GM23338 (cell line): ENCODE data around the gene GRIK1. TPM values are rescaled to one million over a fixed set of nuclear protein-coding genes. Genes with fewer than 3 reads are reported as not detected.

ENCODE experiments used
- ATAC-seq: fragments of 200-7000 bp; cut with Tn5 transposase; 3 replicates; pipeline ENCODE4 v1.9.1; 2020
- DNase-seq: peaks from one replicate; pipeline ENCODE4 v3.0.0-alpha.2; 2015; ENCODE audit warnings: low spot score
- H2AFZ ChIP-seq: fragments of 200-600 bp; sonication (generic); 2 replicates; pipeline ENCODE4 v1.8.0; 2016; ENCODE audit warnings: antibody characterized with exemption, mild to moderate bottlenecking, moderate library complexity
- H3F3A ChIP-seq: fragments of 200-600 bp; sonication (generic); replicated peaks from 2 replicates; pipeline ENCODE4 v1.8.0; 2017; ENCODE audit warnings: antibody characterized with exemption, mixed run types, low read depth
- H3K27ac ChIP-seq: fragments of 200-600 bp; sonication (generic); 2 replicates; pipeline ENCODE4 v1.6.1; 2016; ENCODE audit warnings: low read depth
- H3K27me3 ChIP-seq: fragments of 200-600 bp; sonication (generic); 2 replicates; pipeline ENCODE4 v1.8.0; 2016; ENCODE audit warnings: mild to moderate bottlenecking, mixed run types, moderate library complexity; ENCODE audit not compliant: insufficient read depth
- H3K36me3 ChIP-seq: fragments of 200-600 bp; sonication (generic); 2 replicates; pipeline ENCODE4 v1.8.0; 2016; ENCODE audit warnings: mild to moderate bottlenecking; ENCODE audit not compliant: insufficient read depth
- H3K4me1 ChIP-seq: fragments of 200-600 bp; sonication (generic); 2 replicates; pipeline ENCODE4 v1.8.0; 2016; ENCODE audit warnings: mild to moderate bottlenecking, moderate library complexity; ENCODE audit not compliant: insufficient read depth
- H3K4me2 ChIP-seq: fragments of 200-600 bp; sonication (generic); 2 replicates; pipeline ENCODE4 v1.7.1; 2017; ENCODE audit warnings: mixed run types
- H3K4me3 ChIP-seq: fragments of 200-600 bp; sonication (generic); 2 replicates; pipeline ENCODE4 v1.6.1; 2016; ENCODE audit warnings: mixed run types
- H3K79me2 ChIP-seq: fragments of 200-600 bp; sonication (generic); replicated peaks from 2 replicates; pipeline ENCODE4 v1.8.0; 2017; ENCODE audit warnings: mild to moderate bottlenecking; ENCODE audit not compliant: insufficient read depth
- H3K9me2 ChIP-seq: fragments of 200-600 bp; sonication (generic); 2 replicates; pipeline ENCODE4 v1.8.0; 2017; ENCODE audit not compliant: insufficient read depth
- H4K20me1 ChIP-seq: fragments of 200-600 bp; sonication (generic); replicated peaks from 2 replicates; pipeline ENCODE4 v1.8.0; 2017; ENCODE audit warnings: mild to moderate bottlenecking; ENCODE audit not compliant: insufficient read depth
- H3K27ac Mint-ChIP-seq: 2 replicates; pipeline ENCODE4 v1.8.0; 2020; ENCODE audit warnings: inconsistent platforms, mild to moderate bottlenecking, moderate library complexity, mixed read lengths
- H3K27me3 Mint-ChIP-seq: 3 replicates; pipeline ENCODE4 v1.8.0; 2022; ENCODE audit warnings: low read depth, mild to moderate bottlenecking, moderate library complexity, mixed read lengths, inconsistent platforms; ENCODE audit not compliant: insufficient read depth, poor library complexity
- H3K36me3 Mint-ChIP-seq: 3 replicates; pipeline ENCODE4 v1.8.0; 2021; ENCODE audit warnings: low read depth, mild to moderate bottlenecking, inconsistent platforms, moderate library complexity, mixed read lengths
- H3K4me1 Mint-ChIP-seq: 3 replicates; pipeline ENCODE4 v1.8.0; 2020; ENCODE audit warnings: mild to moderate bottlenecking, inconsistent platforms, mixed read lengths
- H3K4me3 Mint-ChIP-seq: 3 replicates; pipeline ENCODE4 v1.8.0; 2021; ENCODE audit warnings: moderate library complexity, mild to moderate bottlenecking, inconsistent platforms, mixed read lengths
- H3K9me3 Mint-ChIP-seq: 3 replicates; pipeline ENCODE4 v1.8.0; 2020; ENCODE audit warnings: moderate library complexity, mild to moderate bottlenecking, inconsistent platforms, mixed read lengths
- CREB1 ChIP-seq: fragments of 250-450 bp; sonication (Bioruptor Pico); IDR thresholded peaks from 2 replicates; pipeline ENCODE4 v1.5.0; 2020; ENCODE audit warnings: low read depth, mild to moderate bottlenecking, moderate library complexity
- CTCF ChIP-seq, 2 experiments: fragments of 200-600 bp in 1 of 2; sonication (generic) in 1 of 2; conservative IDR thresholded peaks; 2 replicates each; pipeline versions ENCODE4 v1.5.1 to v1.6.1; 2016 to 2017; ENCODE audit warnings: antibody characterized with exemption in 2 of 2, low read depth in 2 of 2, mild to moderate bottlenecking in 2 of 2, moderate library complexity in 1 of 2
- ETS1 ChIP-seq: IDR thresholded peaks from 2 replicates; pipeline ENCODE4 v1.6.1; 2016; ENCODE audit warnings: antibody characterized with exemption
- EZH2 ChIP-seq: fragments of 200-600 bp; sonication (generic); IDR thresholded peaks from one replicate; pipeline ENCODE4 v1.8.0; 2017; ENCODE audit warnings: antibody characterized with exemption, mild to moderate bottlenecking, low read depth; ENCODE audit not compliant: unreplicated experiment
- EZH2phosphoT487 ChIP-seq: fragments of 200-600 bp; sonication (generic); IDR thresholded peaks from one replicate; pipeline ENCODE4 v1.8.1; 2018; ENCODE audit warnings: antibody characterized with exemption; ENCODE audit not compliant: unreplicated experiment
- JUNB ChIP-seq: IDR thresholded peaks from one replicate; pipeline ENCODE4 v1.6.1; 2016; ENCODE audit warnings: antibody characterized with exemption; ENCODE audit not compliant: unreplicated experiment
- NANOG ChIP-seq: IDR thresholded peaks from 2 replicates; pipeline ENCODE4 v1.6.1; 2016; ENCODE audit warnings: antibody characterized with exemption, borderline replicate concordance
- POLR2AphosphoS5 ChIP-seq: IDR thresholded peaks from 2 replicates; pipeline ENCODE4 v1.6.1; 2016; ENCODE audit warnings: antibody characterized with exemption, low read depth
- REST ChIP-seq: IDR thresholded peaks from one replicate; pipeline ENCODE4 v1.6.1; 2018; ENCODE audit warnings: antibody characterized with exemption; ENCODE audit not compliant: unreplicated experiment
- STAT1 ChIP-seq: IDR thresholded peaks from one replicate; pipeline ENCODE4 v1.6.1; 2016; ENCODE audit warnings: antibody characterized with exemption; ENCODE audit not compliant: unreplicated experiment
- ZNF114 ChIP-seq: fragments of 250-450 bp; sonication (Bioruptor Pico); IDR thresholded peaks from 2 replicates; pipeline ENCODE4 v1.5.0; 2020; ENCODE audit warnings: mild to moderate bottlenecking, moderate library complexity
- polyA plus RNA-seq: library from polyadenylated mRNA; unstranded; fragments of >200 nt; fragmentation: Nextera tagmentation; extraction: Ambion mirVana; gene quantifications from 2 replicates; pipeline ENCODE4 v1.2.1, GENCODE V29; 2016
- total RNA-seq: library from RNA; depleted of rRNA; stranded (reverse); fragments of >200 nt; shearing (Covaris generic); gene quantifications from 2 replicates; pipeline ENCODE4 v1.2.3, GENCODE V29; 2014

The GRIK1 gene
- total and polyA plus RNA-seq, 2 experiments from 2014 or later, result 0.18 to 0.42 TPM

GRCh38 chr21:29506947-29507346 is 432.8 kb downstream of the GRIK1 start (continued):
- TF ChIP-seq EZH2, result no peak
- no peak for TF ChIP-seq POLR2AphosphoS5
- TF ChIP-seq JUNB, result no peak
- TF ChIP-seq EZH2phosphoT487, result no peak
- TF ChIP-seq ZNF114 (CRISPR knock-in tag), result no peak
- no peak for TF ChIP-seq CREB1 (CRISPR knock-in tag)
- TF ChIP-seq STAT1, result no peak
- TF ChIP-seq REST, result no peak

GRCh38 chr21:29506214-29506613 is 433.6 kb downstream of the GRIK1 start:
- DNase-seq (no peak), ATAC-seq (no peak)
- Histone ChIP-seq H2AFZ (no peak overlapping the region), H3K27me3 (no peaks in the 10 kb centered on the region), H3K4me2 (no peak overlapping the region), H3K36me3 (no peaks in the 10 kb centered on the region), H3K27ac (no peak overlapping the region), H3K79me2 (no peaks in the 10 kb centered on the region), H3K4me3 (no peak overlapping the region), H4K20me1 (no peaks in the 10 kb centered on the region), H3K4me1 (no peaks in the 10 kb centered on the region), H3K9me2 (peaks cover 10% of the 10 kb centered on the region), H3F3A (no peaks in the 10 kb centered on the region)
- Mint-ChIP-seq H3K4me3 (no peak overlapping the region), H3K4me1 (no peaks in the 10 kb centered on the region), H3K27ac (no peak overlapping the region), H3K27me3 (peaks cover 2% of the 10 kb centered on the region), H3K9me3 (no peaks in the 10 kb centered on the region), H3K36me3 (no peaks in the 10 kb centered on the region)
- TF ChIP-seq ETS1 (no peak), JUNB (no peak), POLR2AphosphoS5 (no peak), NANOG (no peak), CTCF (conservative IDR thresholded peaks at IDR 0.05; ENCODE audit: low read depth in 2 of 2) (no peak)
